Neuronal stem cell (in vitro differentiated cells): ENCODE measurements around the gene ADCY3.

Experiments
- DNase-seq: peaks from one replicate; pipeline ENCODE4 v3.0.0-alpha.2; 2013; ENCODE audit warnings: low spot score
- H2AFZ ChIP-seq: one replicate; pipeline ENCODE4 v1.6.1; 2013; ENCODE audit warnings: mild to moderate bottlenecking, low read length, inconsistent platforms
- H2AK5ac ChIP-seq: 2 replicates; pipeline ENCODE4 v1.6.1; 2013; ENCODE audit warnings: low read depth, mild to moderate bottlenecking, inconsistent platforms, low read length, moderate library complexity, mixed read lengths
- H2BK120ac ChIP-seq: 2 replicates; pipeline ENCODE4 v1.6.1; 2013; ENCODE audit warnings: low read depth, mild to moderate bottlenecking, inconsistent platforms, low read length, moderate library complexity, mixed read lengths
- H2BK12ac ChIP-seq: one replicate; pipeline ENCODE4 v1.6.1; 2013; ENCODE audit warnings: low read length, inconsistent platforms
- H2BK15ac ChIP-seq: 2 replicates; pipeline ENCODE4 v1.6.1; 2013; ENCODE audit warnings: mild to moderate bottlenecking, low read length, inconsistent platforms, mixed read lengths
- H2BK5ac ChIP-seq: one replicate; pipeline ENCODE4 v1.6.1; 2013; ENCODE audit warnings: inconsistent platforms, mild to moderate bottlenecking, low read length, moderate library complexity
- H3K14ac ChIP-seq: one replicate; pipeline ENCODE4 v1.6.1; 2013; ENCODE audit warnings: low read length, inconsistent platforms
- H3K18ac ChIP-seq: 2 replicates; pipeline ENCODE4 v1.6.1; 2013; ENCODE audit warnings: low read length, inconsistent platforms
- H3K23ac ChIP-seq: 2 replicates; pipeline ENCODE4 v1.6.1; 2013; ENCODE audit warnings: low read depth, mild to moderate bottlenecking, mixed read lengths, low read length, inconsistent platforms; ENCODE audit not compliant: poor library complexity
- H3K27ac ChIP-seq: replicated peaks from 3 replicates; pipeline ENCODE4 v1.5.1; 2013; ENCODE audit warnings: low read length, inconsistent platforms
- H3K27me3 ChIP-seq, 3 experiments: 2 replicates each; pipeline ENCODE4 v1.6.1; 2013; ENCODE audit warnings: low read length in 3 of 3, mild to moderate bottlenecking in 2 of 3, inconsistent platforms in 1 of 3, low read depth in 1 of 3, mixed read lengths in 1 of 3, moderate library complexity in 1 of 3; ENCODE audit not compliant: control insufficient read depth in 3 of 3, insufficient read depth in 3 of 3
- H3K36me3 ChIP-seq, 2 donors: replicated peaks in 1 of 2; 2 replicates each; pipeline ENCODE4 v1.6.1; 2013; ENCODE audit warnings: low read length in 2 of 2; ENCODE audit not compliant: control insufficient read depth in 2 of 2, insufficient read depth in 2 of 2
- H3K4ac ChIP-seq: 2 replicates; pipeline ENCODE4 v1.6.1; 2013; ENCODE audit warnings: inconsistent platforms, mild to moderate bottlenecking, low read length, moderate library complexity
- H3K4me1 ChIP-seq, 2 donors: 1 replicate in 1 of 2; 2 replicates in 1 of 2; pipeline ENCODE4 v1.6.1; 2013; ENCODE audit warnings: low read length in 2 of 2, low read depth in 1 of 2; ENCODE audit not compliant: control insufficient read depth in 2 of 2, insufficient read depth in 1 of 2
- H3K4me2 ChIP-seq: one replicate; pipeline ENCODE4 v1.6.1; 2013; ENCODE audit warnings: mild to moderate bottlenecking, low read length, inconsistent platforms; ENCODE audit not compliant: insufficient read depth, poor library complexity, severe bottlenecking
- H3K4me3 ChIP-seq, 2 donors: 2 replicates each; pipeline ENCODE4 v1.5.1; 2013; ENCODE audit warnings: low read length in 2 of 2, mild to moderate bottlenecking in 2 of 2, inconsistent platforms in 1 of 2, moderate library complexity in 1 of 2
- H3K79me1 ChIP-seq: one replicate; pipeline ENCODE4 v1.6.1; 2013; ENCODE audit warnings: low read depth, mild to moderate bottlenecking, inconsistent platforms, low read length, moderate library complexity
- H3K9ac ChIP-seq: one replicate; pipeline ENCODE4 v1.6.1; 2013; ENCODE audit warnings: mild to moderate bottlenecking, low read depth, low read length, inconsistent platforms; ENCODE audit not compliant: poor library complexity
- H3K9me3 ChIP-seq, 2 donors: replicated peaks in 1 of 2; 2 replicates each; pipeline versions ENCODE3 to v1.6.1; 2013; ENCODE audit warnings: low read length in 2 of 2, mild to moderate bottlenecking in 2 of 2, inconsistent platforms in 1 of 2, low read depth in 1 of 2, mixed read lengths in 1 of 2, moderate library complexity in 1 of 2; ENCODE audit not compliant: control insufficient read depth in 2 of 2, insufficient read depth in 1 of 2
- H4K8ac ChIP-seq: one replicate; pipeline ENCODE4 v1.6.1; 2013; ENCODE audit warnings: low read depth, mild to moderate bottlenecking, inconsistent platforms, low read length, moderate library complexity
- H4K91ac ChIP-seq: one replicate; pipeline ENCODE4 v1.6.1; 2013; ENCODE audit warnings: low read length, low read depth, mild to moderate bottlenecking, inconsistent platforms; ENCODE audit not compliant: poor library complexity
- WGBS, 2 donors: extraction: QIAGEN DNeasy Blood & Tissue Kit; methylation state at CpG; one replicate each; pipeline ENCODE4 v1.1.7; 2013; ENCODE audit warnings: missing lambda C conversion rate in 2 of 2, mixed read lengths in 1 of 2; ENCODE audit not compliant: insufficient read length in 2 of 2, insufficient replicate concordance in 1 of 2; ENCODE audit errors: extremely low coverage in 2 of 2; 5-methylcytosine and 5-hydroxymethylcytosine counted together

The ADCY3 gene

GRCh38 chr2:24881623-24882022, 38.4 kb downstream of the ADCY3 start:
- Histone ChIP-seq H4K91ac (no peak overlapping the region), H2BK120ac (no peak overlapping the region), H3K23ac (no peak overlapping the region), H3K79me1 (peaks cover 4% of the 10 kb centered on the region), H3K27ac (no peak overlapping the region), H3K9me3 (peaks cover 0 to 2% of the 10 kb centered on the region in 2 donors), H3K27me3 (no peaks in the 10 kb centered on the region), H3K18ac (no peak overlapping the region), H3K4ac (no peak overlapping the region), H2BK5ac (no peak overlapping the region), H3K9ac (no peak overlapping the region), H3K4me1 (no peaks in the 10 kb centered on the region), H3K36me3 (peaks cover 0 to 4% of the 10 kb centered on the region in 2 donors), H3K4me3 (peak overlapping the region in 1 of 2 donors; percentile 47), H2AK5ac (no peak overlapping the region), H3K14ac (no peak overlapping the region), H2AFZ (no peak overlapping the region), H2BK12ac (no peak overlapping the region), H2BK15ac (no peak overlapping the region), H4K8ac (no peak overlapping the region), H3K4me2 (no peak overlapping the region)
- no CpG with 5 or more reads among the region's 9 CpGs for WGBS, 2 donors
- no peak for DNase-seq

- peaks cover 0 to 2% of the 10 kb centered on the region in 2 donors for H3K9me3 ChIP-seq
- H2BK12ac ChIP-seq = no peak overlapping the region
- H3K4me1 ChIP-seq = no peaks in the 10 kb centered on the region
- H3K9ac ChIP-seq = no peak overlapping the region
- no peak overlapping the region for H4K8ac ChIP-seq
- H3K36me3 ChIP-seq = peaks cover 0 to 4% of the 10 kb centered on the region in 2 donors
- H3K4ac ChIP-seq = no peak overlapping the region
- H4K91ac ChIP-seq = no peak overlapping the region
- no peak overlapping the region for H3K27ac ChIP-seq
- no peak for DNase-seq
- H3K4me3 ChIP-seq = no peak overlapping the region
- WGBS, 2 donors = no CpG with 5 or more reads among the region's 6 CpGs
- H2AFZ ChIP-seq = no peak overlapping the region
- no peak overlapping the region for H3K4me2 ChIP-seq
- H2BK15ac ChIP-seq = no peak overlapping the region
- H3K79me1 ChIP-seq = peaks cover 4% of the 10 kb centered on the region
- no peak overlapping the region for H2BK5ac ChIP-seq
- H3K23ac ChIP-seq = no peak overlapping the region
- no peak overlapping the region for H2AK5ac ChIP-seq
- no peak overlapping the region for H2BK120ac ChIP-seq
- no peaks in the 10 kb centered on the region for H3K27me3 ChIP-seq
- H3K18ac ChIP-seq = no peak overlapping the region
- H3K14ac ChIP-seq = no peak overlapping the region
Observed at GRCh38 chr2:24881158-24881557, 38.9 kb downstream of the ADCY3 start.

GRCh38 chr2:24878341-24878740, 41.7 kb downstream of the ADCY3 start:
- H2BK120ac ChIP-seq = no peak overlapping the region
- H3K18ac ChIP-seq = no peak overlapping the region
- no peak overlapping the region for H2BK12ac ChIP-seq
- no peak overlapping the region for H3K14ac ChIP-seq
- peaks cover 0 to 2% of the 10 kb centered on the region in 2 donors for H3K9me3 ChIP-seq
- no peak overlapping the region for H3K9ac ChIP-seq
- H4K91ac ChIP-seq = no peak overlapping the region
- peaks cover 0 to 7% of the 10 kb centered on the region in 2 donors for H3K36me3 ChIP-seq
- no peak overlapping the region for H3K4ac ChIP-seq
- H3K27ac ChIP-seq = no peak overlapping the region
- no CpG with 5 or more reads among the region's 10 CpGs for WGBS, 2 donors
- no peaks in the 10 kb centered on the region for H3K4me1 ChIP-seq
- no peak overlapping the region for H2AK5ac ChIP-seq
- no peak overlapping the region for H2AFZ ChIP-seq
- peaks cover 4% of the 10 kb centered on the region for H3K79me1 ChIP-seq
- H3K4me2 ChIP-seq = no peak overlapping the region
- no peak overlapping the region for H3K23ac ChIP-seq
- H2BK15ac ChIP-seq = no peak overlapping the region
- H3K4me3 ChIP-seq = no peak overlapping the region
- DNase-seq = no peak
- H4K8ac ChIP-seq = no peak overlapping the region
- no peak overlapping the region for H2BK5ac ChIP-seq
- H3K27me3 ChIP-seq = no peaks in the 10 kb centered on the region

- no peak overlapping the region for H2AFZ ChIP-seq
- H2BK15ac ChIP-seq = no peak overlapping the region
- no peak overlapping the region for H4K8ac ChIP-seq
- H3K18ac ChIP-seq = no peak overlapping the region
- H2BK5ac ChIP-seq = no peak overlapping the region
- peaks cover 4% of the 10 kb centered on the region for H3K79me1 ChIP-seq
- no peak overlapping the region for H2BK12ac ChIP-seq
- H3K14ac ChIP-seq = no peak overlapping the region
- no peak overlapping the region for H3K4me3 ChIP-seq
- no peak overlapping the region for H2AK5ac ChIP-seq
- no peak overlapping the region for H2BK120ac ChIP-seq
- no CpG with 5 or more reads among the region's 9 CpGs for WGBS, 2 donors
- peaks cover 0 to 2% of the 10 kb centered on the region in 2 donors for H3K4me1 ChIP-seq
- peaks cover 0 to 7% of the 10 kb centered on the region in 2 donors for H3K36me3 ChIP-seq
- H3K23ac ChIP-seq = no peak overlapping the region
- no peak overlapping the region for H3K9ac ChIP-seq
- H3K27ac ChIP-seq = no peak overlapping the region
- peaks cover 0 to 2% of the 10 kb centered on the region in 2 donors for H3K9me3 ChIP-seq
- DNase-seq = no peak
- no peak overlapping the region for H3K4ac ChIP-seq
- no peak overlapping the region for H4K91ac ChIP-seq
- no peak overlapping the region for H3K4me2 ChIP-seq
- no peaks in the 10 kb centered on the region for H3K27me3 ChIP-seq
Observed at GRCh38 chr2:24877646-24878045, 42.4 kb downstream of the ADCY3 start.
